ENCODE data around the gene SCEL. TPM values are rescaled to one million over a fixed set of nuclear protein-coding genes. Genes with fewer than 3 reads are reported as not detected.

SCEL gene
- total RNA-seq, 4 donors from 2014 or later, result not detected

DNA sequence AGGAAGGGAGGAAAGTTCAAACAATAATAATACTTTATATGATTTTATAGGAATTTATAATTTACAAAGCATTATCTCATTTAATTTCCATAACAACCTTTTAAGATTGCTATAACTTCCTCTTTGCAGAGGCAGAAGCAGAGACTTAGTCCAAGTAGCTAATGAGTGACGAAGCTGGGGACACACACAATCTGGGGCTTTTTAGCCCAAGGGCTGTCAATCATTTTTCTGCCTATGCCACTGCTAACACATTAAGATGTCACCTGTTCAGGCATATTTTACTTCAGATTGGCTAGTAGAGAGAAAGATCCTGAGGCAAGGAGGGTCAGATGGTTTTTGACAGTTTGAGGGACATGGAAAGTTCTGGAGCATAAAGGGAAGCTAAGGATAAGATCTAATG is 12.6 kb downstream of the SCEL start:
- Histone ChIP-seq H3K36me3 (no peaks in the 10 kb centered on the region), H3K9me3 (no peaks in the 10 kb centered on the region), H3K4me3 (no peak overlapping the region), H3K27ac (no peak overlapping the region), H3K4me1 (no peaks in the 10 kb centered on the region), H3K27me3 (no peaks in the 10 kb centered on the region)
- TF ChIP-seq CTCF (IDR thresholded peaks at IDR 0.05) (no peak), POLR2A (IDR thresholded peaks at IDR 0.05) (no peak)
- DNase-seq, result no peak

- H3K4me1 ChIP-seq, result no peaks in the 10 kb centered on the region
- no peaks in the 10 kb centered on the region for H3K9me3 ChIP-seq
- H3K27me3 ChIP-seq, result no peaks in the 10 kb centered on the region
- H3K27ac ChIP-seq, result no peak overlapping the region
- no peak overlapping the region for H3K4me3 ChIP-seq
- H3K36me3 ChIP-seq, result no peaks in the 10 kb centered on the region
- DNase-seq, result no peak
- TF ChIP-seq CTCF (IDR thresholded peaks at IDR 0.05) (no peak), POLR2A (IDR thresholded peaks at IDR 0.05) (no peak)
Observed at GRCh38 chr13:77548594-77548993, 13.1 kb downstream of the SCEL start.

DNA sequence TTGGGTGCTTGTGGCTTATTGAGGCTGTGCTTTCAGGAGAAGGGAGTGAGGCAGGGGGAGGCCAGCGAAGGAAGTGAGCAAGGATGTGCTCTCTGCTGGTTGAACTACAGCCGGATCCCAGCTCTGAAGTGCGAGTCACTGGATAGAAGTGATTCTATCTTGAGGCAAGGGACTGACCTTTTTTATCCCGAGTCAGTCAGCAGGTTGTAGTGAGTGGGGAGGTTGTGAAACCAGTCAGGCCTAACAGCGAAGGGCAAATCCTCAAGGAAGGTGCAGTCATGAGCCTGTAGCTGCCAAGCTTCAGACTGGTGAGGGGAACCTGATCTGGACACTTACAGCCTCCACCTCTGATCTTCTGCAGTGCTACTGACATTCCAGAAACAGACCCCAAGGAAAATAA is 18.6 kb downstream of the SCEL start:
- no peak for TF ChIP-seq CTCF (IDR thresholded peaks at IDR 0.05)
- TF ChIP-seq POLR2A (IDR thresholded peaks at IDR 0.05), result no peak
- DNase-seq, result no peak
- Histone ChIP-seq H3K36me3 (no peaks in the 10 kb centered on the region), H3K4me3 (no peak overlapping the region), H3K4me1 (no peaks in the 10 kb centered on the region), H3K27me3 (no peaks in the 10 kb centered on the region), H3K27ac (no peak overlapping the region), H3K9me3 (no peaks in the 10 kb centered on the region)

GRCh38 chr13:77555246-77555645 is 19.7 kb downstream of the SCEL start:
- H3K27me3 ChIP-seq, result no peaks in the 10 kb centered on the region
- H3K4me3 ChIP-seq, result no peak overlapping the region
- H3K36me3 ChIP-seq, result no peaks in the 10 kb centered on the region
- H3K27ac ChIP-seq, result no peak overlapping the region
- no peaks in the 10 kb centered on the region for H3K9me3 ChIP-seq
- no peaks in the 10 kb centered on the region for H3K4me1 ChIP-seq
- no peak for TF ChIP-seq CTCF (IDR thresholded peaks at IDR 0.05)
- no peak for TF ChIP-seq POLR2A (IDR thresholded peaks at IDR 0.05)
- DNase-seq, result no peak

- Histone ChIP-seq H3K27ac (no peak overlapping the region), H3K27me3 (no peaks in the 10 kb centered on the region), H3K4me1 (no peaks in the 10 kb centered on the region), H3K9me3 (no peaks in the 10 kb centered on the region), H3K4me3 (no peak overlapping the region), H3K36me3 (no peaks in the 10 kb centered on the region)
- DNase-seq, result no peak
- TF ChIP-seq POLR2A (IDR thresholded peaks at IDR 0.05) (no peak), CTCF (IDR thresholded peaks at IDR 0.05) (no peak)
Observed at GRCh38 chr13:77558016-77558415, 22.5 kb downstream of the SCEL start.

- TF ChIP-seq POLR2A (IDR thresholded peaks at IDR 0.05) (no peak), CTCF (IDR thresholded peaks at IDR 0.05) (no peak)
- DNase-seq, result no peak
- H3K27ac ChIP-seq, result no peak overlapping the region
- no peaks in the 10 kb centered on the region for H3K9me3 ChIP-seq
- H3K4me1 ChIP-seq, result no peaks in the 10 kb centered on the region
- H3K27me3 ChIP-seq, result no peaks in the 10 kb centered on the region
- H3K4me3 ChIP-seq, result no peak overlapping the region
- H3K36me3 ChIP-seq, result no peaks in the 10 kb centered on the region
Observed at GRCh38 chr13:77563111-77563510, 27.6 kb downstream of the SCEL start.

All from Peyer's patch (tissue), 4 donors.